NCI-H2227 treated with DMSO at 0.1 percent for 48 hours (cell line): Measurements from ENCODE around the gene ZNF117.
"Not testable (repeated sequence)": the region's sequence is repeated elsewhere in the genome, so short reads cannot be mapped to it uniquely, and the experiment has no call there.

Source experiments
- DNase-seq: peaks from one replicate; lab custom pipeline; 2025; lab: John Stamatoyannopoulos, UW

ZNF117 gene

GRCh38 chr7:64990936-64991335, at the start of gene ZNF117:
ZNF117 (minus strand) TSS chr7:64991036.
- DNase-seq, result no peak

GRCh38 chr7:65038767-65039166, 47.9 kb upstream of the ZNF117 start:
- DNase-seq, result peak; percentile 35

DNA sequence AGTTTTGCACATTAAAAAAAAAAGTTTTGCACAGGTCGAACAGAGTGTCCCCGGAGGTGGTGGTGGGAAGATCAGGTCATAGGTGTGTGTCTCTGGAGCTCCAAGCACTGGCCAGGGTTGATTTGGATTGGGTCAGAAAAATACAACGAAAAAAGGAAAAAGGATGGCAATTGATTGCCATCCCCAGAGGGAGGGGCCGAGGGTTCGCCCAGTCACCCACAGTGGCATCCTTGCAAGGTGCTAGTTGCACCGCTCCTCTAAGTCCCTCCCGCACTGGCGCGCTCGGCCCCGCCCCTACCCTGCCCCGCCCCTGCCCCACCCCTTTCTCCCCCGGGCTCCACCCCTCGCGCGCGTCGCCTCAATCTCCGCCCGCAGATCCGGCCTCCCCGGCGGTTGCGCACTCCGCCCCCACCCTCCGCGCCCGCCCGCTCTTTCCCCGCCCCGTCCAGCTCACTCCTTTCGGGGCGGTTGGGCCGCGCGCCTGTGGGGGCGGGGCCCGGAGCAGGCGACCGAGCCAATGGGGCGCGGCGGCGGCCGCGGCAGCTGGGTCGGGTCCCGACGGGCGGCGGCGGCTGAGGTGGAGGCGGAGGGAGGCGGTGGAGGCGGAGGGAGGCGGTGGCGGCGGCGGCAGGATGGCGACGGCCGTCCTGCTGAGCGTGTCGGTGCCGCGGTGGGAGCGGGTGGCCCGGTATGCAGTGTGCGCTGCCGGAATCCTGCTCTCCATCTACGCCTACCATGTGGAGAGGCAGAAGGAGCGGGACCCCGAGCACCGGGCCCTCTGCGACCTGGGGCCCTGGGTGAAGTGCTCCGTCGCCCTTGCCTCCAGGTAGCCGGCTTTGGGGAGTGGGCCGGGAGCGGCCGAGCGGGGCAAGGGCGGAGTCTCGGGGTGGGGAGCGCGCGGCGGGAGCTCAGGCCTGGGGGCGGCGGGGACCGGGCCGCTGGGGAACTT, 47.2 kb upstream of the ZNF117 start:
- DNase-seq, result peak; percentile 87

- DNase-seq, result not testable (repeated sequence)
These were observed 45.7 kb upstream of the ZNF117 start for GRCh38 chr7:65036526-65036925.

DNA sequence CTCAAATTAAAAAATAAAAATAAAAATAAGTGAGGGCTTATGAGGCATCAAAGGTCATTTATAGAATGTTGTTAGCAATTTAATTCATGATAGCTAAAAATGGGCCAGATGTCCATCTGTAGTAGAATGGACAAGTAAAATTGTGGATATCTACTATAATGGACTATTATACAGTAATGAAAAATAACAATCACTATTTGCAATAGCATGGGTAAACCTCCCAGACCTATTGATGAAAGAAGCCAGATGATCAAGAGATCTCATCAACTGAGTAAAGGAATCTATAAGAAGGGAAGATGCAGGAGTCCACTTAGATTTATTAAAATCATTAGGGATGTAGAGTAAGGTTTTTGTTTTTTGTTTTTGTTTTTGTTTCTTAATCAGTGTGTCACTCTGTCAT, 44.6 kb upstream of the ZNF117 start:
- DNase-seq, result not testable (repeated sequence)

DNA sequence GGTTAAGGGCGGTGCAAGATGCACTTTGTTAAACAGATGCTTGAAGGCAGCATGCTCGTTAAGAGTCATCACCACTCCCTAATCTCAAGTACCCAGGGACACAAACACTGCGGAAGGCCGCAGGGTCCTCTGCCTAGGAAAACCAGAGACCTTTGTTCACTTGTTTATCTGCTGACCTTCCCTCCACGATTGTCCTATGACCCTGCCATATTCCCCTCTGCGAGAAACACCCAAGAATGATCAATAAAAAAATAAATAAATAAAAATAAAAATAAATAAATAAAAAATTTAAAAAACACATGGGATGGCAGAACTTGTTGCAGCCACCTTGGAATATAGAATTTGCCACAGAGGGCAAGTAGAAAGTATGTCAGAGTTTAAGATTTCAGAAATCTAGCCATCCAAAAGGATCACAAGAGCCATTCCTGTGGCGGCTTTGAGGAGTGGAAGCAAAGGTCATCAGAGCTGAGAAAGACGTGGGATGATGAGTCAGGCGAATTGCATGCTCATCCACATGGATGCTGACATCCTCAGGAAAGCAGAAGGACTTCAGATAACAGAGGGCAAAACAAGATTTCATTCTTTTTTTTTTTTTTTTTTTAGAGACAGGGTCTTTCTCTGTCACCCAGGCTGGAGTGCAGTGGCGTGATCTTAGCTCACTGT, 43.4 kb upstream of the ZNF117 start:
- not testable (repeated sequence) for DNase-seq

DNA sequence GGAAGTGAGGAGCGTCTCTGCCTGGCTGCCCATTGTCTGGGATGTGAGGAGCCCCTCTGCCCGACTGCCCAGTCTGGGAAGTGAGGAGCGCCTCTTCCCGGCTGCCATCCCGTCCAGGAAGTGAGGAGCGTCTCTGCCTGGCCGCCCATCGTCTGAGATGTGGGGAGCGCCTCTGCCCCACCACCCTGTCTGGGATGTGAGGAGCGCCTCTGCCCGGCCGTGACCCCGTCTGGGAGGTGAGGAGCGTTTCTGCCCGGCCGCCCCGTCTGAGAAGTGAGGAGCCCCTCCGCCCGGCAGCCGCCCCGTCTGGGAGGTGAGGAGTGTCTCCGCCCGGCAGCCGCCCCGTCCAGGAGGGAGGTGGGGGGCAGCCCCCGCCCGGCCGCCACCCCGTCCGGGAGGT, 42.6 kb upstream of the ZNF117 start:
- DNase-seq, result not testable (repeated sequence)

DNA sequence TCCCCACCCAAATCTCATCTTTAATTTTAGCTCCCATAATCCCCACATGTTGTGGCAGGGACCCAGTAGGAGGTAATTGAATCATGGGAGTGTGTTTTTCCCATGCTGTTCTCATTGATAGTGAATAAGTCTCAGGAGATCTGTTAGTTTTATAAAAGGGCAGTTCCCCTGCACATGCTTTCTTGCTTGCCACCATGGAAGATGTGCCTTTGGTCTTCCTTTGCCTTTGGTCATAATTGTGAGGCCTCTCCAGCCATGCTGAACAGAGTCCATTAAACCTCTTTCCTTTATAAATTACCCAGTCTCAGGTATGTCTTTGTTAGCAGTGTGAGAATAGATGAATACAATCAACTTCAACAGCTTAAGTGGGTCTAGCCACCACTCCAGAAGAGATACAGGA, 34.2 kb upstream of the ZNF117 start:
- DNase-seq, result not testable (repeated sequence)

GRCh38 chr7:65020978-65021377, 30.1 kb upstream of the ZNF117 start:
- DNase-seq, result not testable (repeated sequence)

DNA sequence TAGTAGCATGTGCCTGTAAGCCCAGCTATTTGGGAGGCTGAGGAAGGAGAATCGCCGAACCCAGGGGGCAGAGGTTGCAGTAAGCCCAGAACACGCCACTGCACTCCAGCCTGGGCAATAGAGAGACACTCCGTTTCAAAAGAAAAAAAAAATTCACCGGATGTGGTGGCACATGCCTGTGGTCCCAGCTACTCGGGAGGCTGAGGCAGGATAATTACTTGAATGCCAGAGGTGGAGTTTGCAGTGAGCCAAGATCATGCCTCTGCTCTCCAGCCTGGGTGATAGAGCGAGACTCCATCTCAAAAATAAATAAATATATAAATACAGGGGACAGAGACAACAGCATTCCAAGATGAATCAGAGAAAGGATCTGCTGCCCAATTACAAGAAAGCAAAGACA, 19.0 kb upstream of the ZNF117 start:
- not testable (repeated sequence) for DNase-seq

GRCh38 chr7:65009394-65009793, 18.6 kb upstream of the ZNF117 start:
- not testable (repeated sequence) for DNase-seq

DNA sequence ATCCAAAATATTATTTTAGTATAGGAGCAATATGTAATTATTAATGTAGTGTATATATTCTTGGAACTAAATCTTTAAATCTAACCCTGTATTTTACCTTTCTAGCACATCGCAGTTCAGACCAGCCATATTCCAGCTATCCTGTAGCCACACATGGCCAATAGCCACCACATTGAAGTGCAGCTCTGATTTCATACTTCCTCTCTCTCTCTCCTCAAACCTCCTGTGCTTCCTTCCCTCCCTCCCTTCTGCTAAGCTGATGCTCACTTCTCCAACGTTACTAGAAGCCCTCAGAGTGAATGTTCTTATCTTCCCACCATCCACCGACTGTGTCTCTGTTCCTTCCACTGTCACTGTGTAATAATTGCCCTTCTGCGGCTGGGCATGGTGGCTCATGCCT, 16.2 kb upstream of the ZNF117 start:
- not testable (repeated sequence) for DNase-seq

GRCh38 chr7:65006094-65006992, 15.5 kb upstream of the ZNF117 start, which contains the start of gene ERV3-1:
ERV3-1 (minus strand) TSS chr7:65006687; CDS start chr7:64993026, 13,661 bp downstream.
- DNase-seq, result peak; percentile 95

- DNase-seq, result no peak
These were observed 13.7 kb upstream of the ZNF117 start for GRCh38 chr7:65004575-65004974.

GRCh38 chr7:65002972-65003585, 12.2 kb upstream of the ZNF117 start:
- no peak for DNase-seq

DNA sequence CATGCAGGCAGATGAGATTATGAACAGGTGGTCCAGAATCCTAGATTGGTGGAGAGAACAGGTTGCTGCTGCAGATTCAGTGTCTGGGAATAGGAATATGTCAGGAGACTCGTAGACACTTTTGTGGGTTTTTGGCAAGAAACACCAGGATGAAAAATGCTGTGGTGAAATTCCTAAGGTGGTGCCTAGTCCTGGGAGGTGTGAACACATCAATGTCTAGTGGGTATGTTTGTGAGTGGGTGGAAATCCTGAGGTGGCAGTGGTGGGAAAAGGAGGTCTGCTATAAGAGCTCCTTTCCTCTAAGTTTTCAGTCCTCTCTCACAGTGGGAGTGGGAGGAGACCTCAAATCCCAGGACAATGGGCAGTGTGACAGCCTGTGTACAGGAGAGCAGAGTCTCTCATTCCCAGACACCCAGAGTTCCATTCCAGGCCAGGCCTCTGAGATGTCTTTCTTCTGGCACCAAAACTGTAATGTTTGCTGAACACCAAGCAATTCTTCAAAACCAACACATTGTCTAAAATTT, 10.5 kb upstream of the ZNF117 start:
- no peak for DNase-seq

DNA sequence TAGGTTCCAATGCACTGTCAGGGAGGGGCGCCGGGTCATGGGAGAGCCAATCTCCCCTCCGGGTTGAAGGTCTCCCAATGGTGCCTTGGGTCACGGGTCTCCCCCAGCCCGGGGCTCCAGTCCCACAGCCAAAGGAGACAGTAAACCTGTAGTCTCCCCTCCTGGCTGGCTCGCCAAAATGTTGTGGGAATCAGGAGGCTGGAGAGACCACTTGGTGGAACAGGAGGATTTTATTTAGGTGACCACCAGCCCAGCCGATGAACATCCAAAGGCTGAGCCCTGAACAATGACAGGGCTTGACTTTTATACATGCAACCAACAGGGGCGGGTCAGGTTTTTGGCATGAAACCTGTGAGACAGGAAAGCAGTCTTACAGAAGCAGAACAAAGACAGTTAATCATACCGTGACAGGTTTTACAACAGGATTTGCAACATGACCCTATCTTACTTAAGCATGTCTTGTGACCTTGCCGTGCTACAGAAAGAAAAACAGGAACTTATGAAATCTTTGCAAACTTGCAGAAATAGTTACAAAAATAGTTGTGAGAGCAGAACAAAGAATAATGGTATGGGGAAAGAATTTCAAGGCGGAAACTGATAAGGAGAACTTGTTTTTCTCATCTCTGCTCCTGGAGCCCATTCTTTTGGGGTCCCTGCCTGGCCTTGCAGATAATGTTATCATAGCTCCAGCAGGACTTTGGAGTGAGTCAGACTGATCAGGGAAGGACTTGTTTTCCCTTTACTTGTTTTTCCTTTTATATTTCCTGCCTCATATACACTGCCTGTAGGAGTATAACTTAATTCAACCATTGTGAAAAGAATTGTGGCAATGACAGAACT, 8.5 kb upstream of the ZNF117 start:
- DNase-seq, result no peak

DNA sequence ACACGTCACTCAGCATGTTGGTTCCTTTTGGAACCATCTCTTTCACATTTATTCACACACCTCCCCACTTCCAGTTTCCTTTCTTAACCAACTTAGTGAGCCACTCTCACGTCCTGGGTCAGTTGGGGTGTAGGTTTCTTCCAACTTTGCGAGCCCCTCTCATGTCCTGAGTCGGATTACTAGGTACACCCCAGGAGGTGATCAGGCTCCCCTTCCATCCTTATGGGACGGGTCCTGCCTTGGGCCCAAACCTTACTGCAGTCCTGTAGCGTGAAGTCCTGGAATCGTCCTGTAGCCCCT, 8.0 kb upstream of the ZNF117 start:
- DNase-seq, result no peak

DNA sequence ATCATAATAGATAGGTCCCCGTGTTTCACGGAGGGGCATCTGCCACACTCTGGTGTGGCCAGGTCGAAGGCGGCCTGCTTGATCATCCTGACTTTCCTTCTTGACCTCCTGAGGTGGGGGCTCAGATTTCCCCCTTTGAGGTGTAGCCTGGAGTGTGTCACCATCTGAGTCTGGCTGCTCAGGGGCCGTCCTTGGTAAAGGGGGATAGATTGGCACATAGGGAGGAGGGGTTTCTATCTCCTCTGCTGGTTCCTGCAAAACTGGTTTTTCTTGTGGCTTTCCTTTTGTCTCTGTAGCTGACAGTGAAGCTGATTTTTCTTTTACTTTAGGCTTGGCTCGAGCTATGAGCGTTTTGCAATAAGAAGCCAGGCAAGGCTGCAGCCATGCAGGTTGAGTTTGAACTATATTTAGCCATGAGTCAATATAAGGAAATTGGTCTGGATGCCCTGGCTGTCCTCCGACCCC, 7.1 kb upstream of the ZNF117 start:
- no peak for DNase-seq

- no peak for DNase-seq
These were observed 6.5 kb upstream of the ZNF117 start for GRCh38 chr7:64997164-64997908.
